H7 (cell line): Measurements from ENCODE around the gene SETDB2. TPM values are rescaled to one million over a fixed set of nuclear protein-coding genes. Genes with fewer than 3 reads are reported as not detected.

ENCODE experiments used
- DNase-seq: peaks from one replicate; pipeline ENCODE4 v3.0.0; 2012
- H3K27me3 ChIP-seq: 2 replicates; pipeline ENCODE4 v1.6.0; 2011; ENCODE audit warnings: mild to moderate bottlenecking, low read length; ENCODE audit not compliant: control insufficient read depth, insufficient read depth
- H3K36me3 ChIP-seq: replicated peaks from 2 replicates; pipeline ENCODE4 v1.5.1; 2011; ENCODE audit warnings: low read length; ENCODE audit not compliant: control insufficient read depth, insufficient read depth
- H3K4me3 ChIP-seq: 2 replicates; pipeline ENCODE4 v1.5.1; 2011; ENCODE audit warnings: low read depth, mild to moderate bottlenecking, control low read depth, low read length, moderate library complexity; ENCODE audit not compliant: insufficient read depth
- total RNA-seq: library from RNA; depleted of rRNA; stranded (reverse); fragments of >200 nt; shearing (Covaris generic); gene quantifications from 2 replicates; pipeline ENCODE4 v1.2.3, GENCODE V29; 2014

The SETDB2 gene
- total RNA-seq, 1 experiment from 2014 or later, result 2.8 TPM

DNA sequence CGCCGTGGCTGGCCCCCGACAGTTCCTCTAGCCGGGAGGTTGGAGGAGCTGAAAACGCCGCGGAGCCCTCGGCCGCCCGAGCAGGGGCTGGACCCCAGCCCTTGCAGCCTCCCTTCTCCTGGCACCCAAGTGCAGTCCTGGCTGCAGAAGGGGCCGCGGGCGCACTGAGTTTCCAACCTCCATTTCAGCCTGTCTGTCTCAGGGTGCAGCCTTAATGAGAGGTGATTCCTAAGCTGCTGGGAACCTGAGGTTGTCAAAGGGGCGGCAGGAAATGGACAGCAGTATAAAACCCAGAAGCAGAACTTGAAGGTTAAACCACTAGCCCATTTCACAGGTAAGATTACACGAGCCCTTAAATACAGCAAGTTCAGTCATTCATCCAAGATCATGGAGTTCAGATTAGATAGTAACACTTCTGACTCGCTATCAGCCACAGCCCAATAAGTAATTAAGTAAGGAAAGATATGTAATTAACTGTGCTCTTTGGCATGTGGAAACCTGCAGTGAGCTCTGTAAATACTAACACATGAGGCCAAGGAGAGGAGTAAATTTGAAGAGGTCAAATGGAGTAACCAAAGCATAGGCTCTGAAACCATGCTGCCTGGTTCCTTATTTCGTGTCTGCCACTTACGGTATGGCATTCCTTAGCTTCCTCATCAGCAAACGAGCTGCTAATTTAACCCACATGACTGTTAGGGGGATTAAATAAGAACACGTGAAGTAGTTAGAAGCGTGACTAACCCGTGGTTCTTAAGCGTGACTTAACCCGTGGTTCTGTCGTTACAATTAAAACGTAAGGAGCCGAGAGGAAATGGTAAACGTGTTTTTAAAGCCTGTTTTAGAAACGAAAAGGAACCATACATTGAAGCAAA is 686 bp downstream of the SETDB2 start:
- Histone ChIP-seq H3K27me3 (no peaks in the 10 kb centered on the region), H3K36me3 (no peaks in the 10 kb centered on the region), H3K4me3 (peak overlapping the region; percentile 77)
- peak; percentile 26 for DNase-seq

GRCh38 chr13:49446473-49446872 is 2.4 kb downstream of the SETDB2 start:
- Histone ChIP-seq H3K36me3 (no peaks in the 10 kb centered on the region), H3K27me3 (no peaks in the 10 kb centered on the region), H3K4me3 (no peak overlapping the region)
- DNase-seq, result no peak

GRCh38 chr13:49448753-49449152 is 4.7 kb downstream of the SETDB2 start:
- DNase-seq, result no peak
- Histone ChIP-seq H3K27me3 (no peaks in the 10 kb centered on the region), H3K36me3 (no peaks in the 10 kb centered on the region), H3K4me3 (no peak overlapping the region)

DNA sequence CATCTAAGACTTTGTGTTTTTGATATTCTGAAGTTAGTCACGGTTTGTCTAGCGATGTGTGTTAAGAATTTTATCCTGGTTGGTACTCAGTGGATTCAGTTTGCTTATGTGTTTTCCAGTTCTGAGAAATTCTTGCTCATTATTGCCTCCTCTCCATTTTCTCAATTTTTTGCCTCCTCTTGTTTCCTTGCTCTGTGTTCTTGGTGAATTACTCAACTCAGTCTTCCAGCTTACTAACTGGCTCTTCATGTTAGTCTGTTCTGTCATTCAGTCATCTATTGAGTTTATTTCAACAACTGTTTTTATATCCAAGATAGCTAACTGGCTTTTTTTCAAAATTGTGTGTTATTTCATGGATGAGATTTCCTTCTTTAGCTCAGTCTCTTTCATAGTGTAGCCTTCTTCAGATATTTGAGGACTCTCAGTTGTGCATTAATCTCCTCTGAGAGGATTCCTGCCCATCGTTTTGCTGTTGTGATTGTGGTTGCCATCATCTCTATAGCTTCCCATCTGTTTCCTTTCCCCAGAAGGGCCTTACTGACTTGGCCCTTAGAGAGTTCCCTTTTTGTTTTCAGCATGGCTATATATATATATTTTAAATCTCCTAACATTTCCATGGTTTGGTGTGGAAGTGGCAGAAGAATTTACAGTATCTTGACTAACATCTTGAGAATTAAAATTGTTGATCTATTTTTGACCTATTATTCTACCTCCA is 6.2 kb downstream of the SETDB2 start:
- no peaks in the 10 kb centered on the region for H3K27me3 ChIP-seq
- no peak overlapping the region for H3K4me3 ChIP-seq
- no peaks in the 10 kb centered on the region for H3K36me3 ChIP-seq
- DNase-seq, result no peak

DNA sequence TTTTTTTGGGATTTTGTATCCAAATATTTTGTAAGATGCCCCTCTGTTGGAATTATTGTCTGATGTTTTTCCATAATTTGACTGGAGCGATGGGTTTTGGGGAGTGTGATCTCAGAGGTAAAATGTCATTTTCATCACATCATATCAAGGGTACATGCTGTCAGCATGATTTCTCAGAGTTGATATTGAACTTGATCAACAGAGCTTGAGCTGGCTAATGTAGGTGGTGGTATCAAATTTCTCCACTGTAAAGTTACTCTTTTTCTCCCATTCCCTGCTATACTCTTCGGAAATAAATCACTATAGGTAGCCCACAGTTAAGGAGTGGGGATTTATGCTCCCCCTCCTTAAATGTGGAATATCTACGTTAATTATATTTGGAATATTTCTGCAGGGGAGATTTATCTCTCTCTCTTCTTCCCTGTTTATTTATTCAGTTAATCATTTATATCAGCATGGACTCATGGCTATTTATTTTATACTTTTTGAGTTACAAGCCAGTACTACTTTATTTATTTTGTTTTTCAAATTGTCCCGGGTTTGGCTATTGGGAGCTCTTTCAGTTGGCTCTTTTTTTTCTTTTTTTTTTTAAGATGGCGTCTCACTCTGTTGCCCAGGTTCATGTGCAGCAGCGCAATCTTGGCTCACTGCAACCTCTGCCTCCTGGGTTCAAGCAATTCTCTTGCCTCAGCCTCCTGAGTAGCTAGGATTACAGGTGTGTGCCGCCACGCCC is 8.8 kb downstream of the SETDB2 start:
- Histone ChIP-seq H3K4me3 (no peak overlapping the region), H3K36me3 (no peaks in the 10 kb centered on the region), H3K27me3 (no peaks in the 10 kb centered on the region)
- no peak for DNase-seq

- no peak for DNase-seq
- Histone ChIP-seq H3K27me3 (no peaks in the 10 kb centered on the region), H3K4me3 (no peak overlapping the region), H3K36me3 (no peaks in the 10 kb centered on the region)
Observed at GRCh38 chr13:49453465-49453864, 9.4 kb downstream of the SETDB2 start.

DNA sequence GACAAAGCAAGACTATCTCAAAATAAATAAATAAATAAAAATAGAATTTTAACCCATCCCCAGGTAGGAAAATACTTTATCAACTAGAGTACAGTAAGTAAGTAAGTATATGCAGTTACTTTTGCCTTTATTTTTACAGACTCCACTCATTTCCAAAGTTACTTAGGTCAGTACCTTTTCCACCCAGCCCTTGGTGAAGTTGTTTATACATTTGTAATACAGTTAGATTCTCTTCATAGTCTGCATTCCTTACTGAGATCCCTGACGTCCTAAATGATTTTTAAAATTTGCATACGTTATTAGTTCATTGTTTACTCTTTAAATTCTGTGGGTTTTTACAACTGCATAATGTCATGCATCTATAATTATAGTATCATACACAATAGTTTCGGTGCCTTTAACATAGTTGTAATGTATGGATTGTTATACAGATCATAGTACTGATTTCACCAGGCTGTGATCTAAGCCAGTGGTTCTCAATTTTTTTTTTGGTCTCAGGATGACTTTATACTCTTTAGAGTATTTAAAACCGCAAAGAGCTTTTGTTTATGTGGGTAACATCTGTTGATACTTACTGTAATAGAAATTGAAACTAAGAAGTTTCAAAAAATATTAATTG is 10.4 kb downstream of the SETDB2 start:
- no peak for DNase-seq
- Histone ChIP-seq H3K27me3 (no peaks in the 10 kb centered on the region), H3K4me3 (no peak overlapping the region), H3K36me3 (no peaks in the 10 kb centered on the region)

GRCh38 chr13:49455007-49455398 is 10.9 kb downstream of the SETDB2 start:
- no peak for DNase-seq
- Histone ChIP-seq H3K36me3 (no peaks in the 10 kb centered on the region), H3K27me3 (no peaks in the 10 kb centered on the region), H3K4me3 (no peak overlapping the region)

DNA sequence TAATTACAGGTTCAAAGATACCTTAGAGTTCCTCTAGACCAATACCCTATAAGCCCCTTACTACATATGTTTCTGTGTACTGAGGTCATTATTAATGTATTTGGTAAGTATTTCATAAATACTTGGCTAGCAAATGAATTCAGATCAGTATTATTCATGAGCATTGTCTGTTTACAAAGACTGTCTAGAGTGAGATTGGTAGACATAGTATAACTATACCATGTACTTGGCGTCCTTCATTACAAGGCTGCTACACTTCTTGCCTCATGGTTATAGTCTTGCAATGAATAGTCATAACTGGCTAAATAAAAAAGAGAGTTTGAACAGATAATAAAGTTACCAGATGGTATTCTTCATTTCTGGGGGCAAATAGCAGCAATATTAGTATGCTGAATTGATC is 12.1 kb downstream of the SETDB2 start:
- Histone ChIP-seq H3K27me3 (no peaks in the 10 kb centered on the region), H3K36me3 (no peaks in the 10 kb centered on the region), H3K4me3 (no peak overlapping the region)
- no peak for DNase-seq

- no peak overlapping the region for H3K4me3 ChIP-seq
- no peak for DNase-seq
- no peaks in the 10 kb centered on the region for H3K27me3 ChIP-seq
- peaks cover 4% of the 10 kb centered on the region; the same call in 1 of the 2 replicates for H3K36me3 ChIP-seq
Observed at GRCh38 chr13:49457221-49457620, 13.1 kb downstream of the SETDB2 start.

DNA sequence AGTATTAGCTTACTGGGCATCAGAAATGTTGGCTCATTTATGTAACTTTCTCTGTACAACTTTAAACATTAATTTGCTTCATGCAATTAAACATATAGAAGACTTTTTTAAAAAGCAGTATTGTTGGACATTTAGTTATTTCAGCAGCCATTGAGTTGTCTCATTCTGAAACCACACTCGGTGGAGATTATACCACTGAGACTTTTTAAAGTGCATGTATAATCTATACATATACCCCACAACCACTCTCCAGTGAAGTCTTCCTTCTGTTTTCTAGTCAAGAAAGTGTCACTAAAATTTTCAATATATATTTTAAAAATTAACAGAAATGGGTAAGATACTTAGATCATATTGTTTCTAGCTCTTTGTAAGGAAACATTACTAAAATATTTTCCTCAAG is 15.5 kb downstream of the SETDB2 start:
- peaks cover 6% of the 10 kb centered on the region for H3K36me3 ChIP-seq
- no peaks in the 10 kb centered on the region for H3K27me3 ChIP-seq
- no peak overlapping the region for H3K4me3 ChIP-seq
- no peak for DNase-seq

GRCh38 chr13:49464085-49464484 is 20.0 kb downstream of the SETDB2 start:
- no peaks in the 10 kb centered on the region for H3K27me3 ChIP-seq
- peaks cover 6% of the 10 kb centered on the region for H3K36me3 ChIP-seq
- no peak for DNase-seq
- no peak overlapping the region for H3K4me3 ChIP-seq

DNA sequence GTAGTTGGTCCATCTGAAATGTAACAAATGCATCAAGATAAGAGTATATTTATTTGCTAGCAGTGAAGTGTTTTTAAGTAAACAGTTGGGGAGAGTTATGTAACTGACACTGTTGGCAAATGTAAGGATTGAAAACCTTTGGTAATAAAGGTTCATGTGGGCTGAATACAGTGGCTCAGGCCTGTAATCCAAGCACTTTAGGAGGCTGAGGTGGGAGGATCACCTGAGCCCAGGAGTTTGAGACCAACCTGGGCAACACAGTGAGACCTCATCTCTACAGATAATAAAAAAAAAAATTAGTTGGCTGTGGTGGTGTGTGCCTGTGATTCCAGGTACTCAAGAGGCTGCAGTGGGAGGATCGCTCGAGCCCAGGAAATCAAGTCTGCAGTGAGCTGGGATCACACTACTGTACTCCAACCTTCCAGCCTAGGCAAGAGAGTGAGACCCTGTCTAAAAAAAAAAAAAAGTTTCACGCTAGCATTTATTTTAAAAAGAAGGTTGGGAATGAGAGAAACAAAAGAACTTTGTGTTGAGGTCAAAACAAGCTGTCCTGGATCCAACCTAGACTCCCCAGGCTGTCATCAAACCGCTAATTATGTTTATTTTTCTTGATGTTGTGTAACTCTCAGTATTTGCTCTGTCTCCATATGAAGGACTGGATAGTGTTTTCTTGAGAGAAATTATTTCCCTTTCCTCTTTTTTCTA is 20.7 kb downstream of the SETDB2 start:
- no peak overlapping the region for H3K4me3 ChIP-seq
- peaks cover 6% of the 10 kb centered on the region for H3K36me3 ChIP-seq
- DNase-seq, result no peak
- no peaks in the 10 kb centered on the region for H3K27me3 ChIP-seq

- no peak for DNase-seq
- Histone ChIP-seq H3K4me3 (no peak overlapping the region), H3K36me3 (peaks cover 5% of the 10 kb centered on the region), H3K27me3 (no peaks in the 10 kb centered on the region)
Observed at GRCh38 chr13:49466292-49466838, 22.3 kb downstream of the SETDB2 start.
